NOMO-1 treated with DMSO at 0.1 percent for 48 hours (cell line): ENCODE measurements around the gene CDH4.

Experiments used
- DNase-seq: peaks from one replicate; lab custom pipeline; 2025; ENCODE audit not compliant: unreplicated experiment; lab: John Stamatoyannopoulos, UW

CDH4 gene

GRCh38 chr20:61755971-61756845, 504.1 kb downstream of the CDH4 start:
- no peak for DNase-seq

DNA sequence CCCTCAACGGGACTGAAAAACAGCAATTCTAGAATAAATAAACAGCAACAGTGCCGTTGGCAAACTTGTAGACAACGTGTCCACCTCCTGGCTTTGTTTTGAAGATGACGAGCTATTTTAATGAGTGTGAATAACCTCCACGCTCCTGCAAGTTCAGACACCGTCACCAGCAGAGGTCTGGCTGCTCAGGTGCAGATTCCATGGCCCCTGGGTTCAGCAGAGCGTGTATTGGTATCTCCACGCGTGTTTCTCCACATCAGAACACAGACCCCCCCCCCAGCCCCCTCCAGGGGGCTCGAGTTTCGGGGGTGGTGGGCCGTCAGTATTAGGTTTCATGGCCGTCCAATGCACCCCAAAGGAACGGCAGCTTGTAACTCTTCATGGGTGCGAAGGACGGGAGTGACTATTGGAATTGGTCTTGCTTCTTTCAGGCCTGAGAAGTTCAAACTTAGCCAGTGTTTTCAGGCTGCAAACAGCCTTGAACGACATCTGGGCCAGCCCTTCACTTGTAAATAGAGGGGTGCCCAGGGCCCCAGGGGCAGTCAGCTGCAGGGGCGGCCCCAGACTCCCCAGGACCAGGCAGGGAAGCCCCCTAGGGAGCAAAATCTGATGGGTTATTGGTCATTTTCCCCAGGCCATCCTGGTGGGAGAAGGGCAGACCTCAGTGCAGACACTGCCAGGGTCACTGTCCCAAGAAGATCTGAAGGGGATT, 505.1 kb downstream of the CDH4 start:
- no peak for DNase-seq

DNA sequence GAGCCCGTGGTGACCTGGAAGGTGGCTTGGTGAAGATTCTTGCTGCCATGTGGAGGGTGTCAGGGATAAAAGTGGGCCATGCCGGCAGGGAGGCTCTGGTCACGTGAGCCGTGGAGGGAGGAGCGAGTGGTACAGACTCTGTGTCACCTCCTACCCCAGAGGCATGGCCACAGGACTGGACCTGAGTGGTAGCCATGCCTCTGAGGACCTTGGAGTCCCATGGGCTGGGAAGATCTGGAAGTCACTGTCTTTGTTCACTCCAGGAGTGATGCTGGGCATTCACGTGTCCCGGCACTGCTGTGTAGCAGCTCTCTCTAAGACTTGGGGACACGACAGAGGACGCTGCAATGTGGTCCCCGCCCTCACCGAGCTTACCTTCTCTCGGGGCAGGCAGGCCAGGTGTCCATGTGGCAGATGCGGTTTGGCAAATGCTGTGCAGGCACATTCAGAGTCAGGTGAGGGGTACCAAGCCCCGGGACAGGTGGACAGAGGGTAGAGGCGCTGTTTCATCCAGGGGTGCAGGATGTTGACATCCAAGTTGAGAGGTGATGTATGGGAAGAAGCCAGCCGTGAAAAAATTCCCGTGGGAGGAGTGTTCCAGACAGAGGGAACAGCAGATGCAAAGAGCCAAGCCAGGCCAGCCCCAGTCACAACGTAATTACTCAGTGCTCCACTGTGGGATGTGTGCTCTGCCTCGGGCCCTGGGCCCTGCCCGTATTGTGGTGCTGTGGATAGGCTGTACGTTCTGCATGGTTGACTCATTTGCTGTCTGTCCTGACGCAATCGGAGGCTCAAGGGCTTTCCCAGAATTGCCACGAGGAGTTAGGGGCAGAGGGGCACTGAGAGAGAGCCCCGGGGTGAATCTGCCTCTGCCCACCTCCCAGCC, 505.9 kb downstream of the CDH4 start:
- no peak for DNase-seq

GRCh38 chr20:61758564-61759200, 506.6 kb downstream of the CDH4 start:
- no peak for DNase-seq

- DNase-seq, result no peak
Measured at GRCh38 chr20:61759286-61760065, 507.4 kb downstream of the CDH4 start.

- no peak for DNase-seq
Measured at GRCh38 chr20:61760321-61760720, 508.3 kb downstream of the CDH4 start.

DNA sequence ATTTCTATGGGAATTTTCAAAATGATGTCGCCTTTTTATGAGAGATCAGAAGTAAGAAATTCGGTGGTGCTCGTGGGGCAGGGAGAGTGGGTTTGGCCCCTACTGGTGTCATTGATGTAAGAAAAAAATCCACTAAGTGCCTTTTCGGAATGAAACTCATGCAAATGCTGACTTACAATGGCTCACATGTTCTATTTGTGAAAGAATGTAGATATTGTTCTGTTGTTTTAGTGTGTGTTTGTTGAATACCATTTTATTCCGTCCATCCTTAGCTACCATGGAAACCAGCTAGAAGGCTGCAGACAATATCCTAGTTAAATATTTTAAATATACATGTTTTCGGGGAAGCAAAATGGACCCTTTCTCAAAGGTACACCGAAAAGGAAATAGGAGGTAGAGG, 508.7 kb downstream of the CDH4 start:
- DNase-seq, result no peak

- no peak for DNase-seq
Measured at GRCh38 chr20:61761453-61762166, 509.5 kb downstream of the CDH4 start.

DNA sequence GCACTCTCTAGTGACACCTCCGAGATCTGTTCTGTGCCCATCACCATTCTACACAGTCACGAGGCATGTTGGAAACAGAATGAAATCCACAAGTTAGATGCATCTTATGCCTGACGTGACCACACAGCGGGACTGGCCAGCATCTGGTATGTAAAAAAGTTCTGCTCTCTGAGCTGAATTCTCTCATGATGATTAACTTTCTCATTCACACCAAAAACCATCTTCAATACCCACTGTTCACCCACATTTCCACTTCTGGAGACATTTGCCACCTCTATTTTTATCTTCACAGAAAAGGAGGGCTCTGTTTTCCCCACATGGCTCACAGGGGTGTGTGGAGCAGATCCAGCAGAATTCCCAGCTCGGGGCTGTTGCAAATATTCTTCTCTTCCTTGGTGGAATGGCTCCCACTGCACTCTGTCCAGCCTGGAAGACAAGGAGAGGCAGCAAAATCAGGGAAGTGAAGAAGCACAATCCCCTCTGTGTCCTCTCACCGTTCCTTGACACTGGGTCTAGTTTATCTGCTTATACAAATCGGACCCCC, 510.2 kb downstream of the CDH4 start:
- DNase-seq, result no peak

DNA sequence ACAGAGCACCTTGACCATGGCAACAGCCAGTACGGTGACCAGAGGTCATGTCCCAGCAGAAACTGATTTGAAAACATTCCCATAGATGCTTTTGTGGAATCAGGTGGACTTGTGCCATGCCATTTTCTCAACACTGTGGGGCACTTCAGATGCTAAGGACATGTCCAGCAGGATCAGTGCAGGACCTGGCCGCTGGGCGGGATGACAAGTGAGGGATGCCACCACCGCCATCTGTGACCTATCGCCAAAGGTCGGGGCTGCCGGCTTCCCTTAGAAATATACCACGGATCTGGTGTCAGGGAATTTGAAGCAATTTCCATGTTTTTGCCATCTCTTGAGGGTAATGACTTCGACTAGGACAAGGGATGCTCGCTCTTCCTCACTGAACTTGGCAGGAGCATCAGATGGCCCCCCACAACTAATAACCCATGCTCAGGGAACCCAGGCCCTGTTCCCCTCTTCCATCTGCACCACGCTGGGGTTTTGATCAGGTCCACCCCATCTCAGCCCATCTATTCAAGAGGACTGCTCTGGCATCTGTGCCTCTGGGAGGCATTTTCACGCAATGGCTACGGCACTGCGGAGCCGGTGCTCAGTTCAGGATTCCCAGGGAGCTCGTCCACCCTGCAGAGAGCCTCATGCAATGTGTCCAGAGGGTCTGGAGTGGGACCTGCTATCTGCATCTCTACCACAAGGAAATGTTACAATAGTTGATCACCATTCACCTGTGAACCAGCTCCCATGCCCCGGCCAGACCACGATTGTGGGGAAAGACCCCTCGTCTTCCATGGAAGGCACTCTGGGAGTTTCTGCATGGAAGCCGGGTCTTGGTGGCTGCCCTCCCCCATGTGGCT, 511.1 kb downstream of the CDH4 start:
- DNase-seq, result no peak

DNA sequence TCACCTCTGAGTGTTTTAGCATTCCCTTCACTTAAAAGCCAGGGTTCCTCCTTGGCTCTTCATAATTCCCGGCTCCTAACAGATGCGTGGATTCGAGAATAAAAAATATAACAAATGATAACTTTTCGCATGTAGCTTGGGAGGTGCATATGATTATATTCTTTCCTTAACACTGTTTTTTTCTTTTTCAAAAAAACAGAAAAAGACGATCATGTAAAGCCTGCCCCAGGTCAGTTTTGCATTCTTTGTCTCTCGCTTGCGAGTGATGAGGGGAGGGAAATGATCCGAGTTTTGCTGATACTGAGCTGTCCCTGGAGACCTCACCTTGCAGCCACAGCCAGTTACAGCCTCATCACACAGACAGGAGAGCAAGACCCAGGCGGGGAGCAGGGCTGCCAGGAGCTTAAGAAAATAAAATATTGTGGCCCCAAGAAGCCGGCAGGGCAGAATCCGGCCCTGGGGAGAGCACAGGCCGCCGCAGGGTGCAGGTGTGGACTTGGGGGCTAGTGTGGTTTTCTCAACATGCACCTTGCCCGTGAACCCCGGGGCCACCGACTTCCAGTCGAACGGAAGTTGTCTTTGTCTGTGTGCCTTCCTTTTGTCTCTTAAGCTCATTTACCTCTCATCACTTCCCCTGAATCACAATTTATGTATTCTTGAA, 511.8 kb downstream of the CDH4 start:
- DNase-seq, result no peak

DNA sequence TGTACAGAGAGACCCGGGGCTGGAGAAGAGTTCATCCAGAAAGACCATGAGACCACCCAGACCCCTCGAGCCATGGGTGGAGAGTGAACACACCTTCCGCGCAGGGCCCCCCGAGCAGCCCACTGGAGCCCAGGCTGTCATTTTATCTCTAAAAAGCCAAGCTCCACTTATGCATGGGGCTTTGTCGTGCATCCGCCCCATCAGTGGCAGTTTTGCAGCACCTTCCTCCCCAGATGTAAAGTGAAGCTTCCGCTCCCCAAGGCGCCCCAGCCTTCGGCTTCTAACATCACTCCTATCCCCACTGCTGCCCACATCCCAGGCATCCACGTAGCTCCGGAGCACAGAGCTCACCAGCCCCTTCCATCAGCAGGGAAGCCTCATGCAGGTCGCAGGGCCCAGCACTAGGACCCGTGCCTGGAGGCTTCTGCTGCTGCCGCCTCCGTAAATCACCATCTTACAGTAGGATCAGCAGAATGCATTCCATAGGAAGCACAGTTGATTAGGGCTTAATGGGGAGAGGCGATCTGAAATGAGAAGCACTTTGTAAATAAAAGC, 512.5 kb downstream of the CDH4 start:
- DNase-seq, result no peak

- no peak for DNase-seq
Measured at GRCh38 chr20:61765081-61765870, 513.2 kb downstream of the CDH4 start.

GRCh38 chr20:61765871-61766654, 514.0 kb downstream of the CDH4 start:
- DNase-seq, result no peak

- no peak for DNase-seq
Measured at GRCh38 chr20:61766921-61767610, 515.0 kb downstream of the CDH4 start.
